Measurements from ENCODE around the gene PHACTR1. TPM values are rescaled to one million over a fixed set of nuclear protein-coding genes. Genes with fewer than 3 reads are reported as not detected.

Gene PHACTR1
- polyA plus RNA-seq, 1 of the 3 experiments (the other 2 are of a cell fraction), result 0.12 TPM

- Histone ChIP-seq H2AFZ (ENCODE audit: low read depth) (no peak overlapping the region), H3K9me3 (no peaks in the 10 kb centered on the region), H3K4me3 (ENCODE audit: low read depth in 2 of 2, low read length in 1 of 2) (no peak overlapping the region), H3K9ac (no peak overlapping the region), H3K9me2 (no peaks in the 10 kb centered on the region), H4K20me1 (ENCODE audit: insufficient read depth) (no peaks in the 10 kb centered on the region), H3K27ac (ENCODE audit: low read depth in 2 of 2, low read length in 1 of 2) (no peak overlapping the region), H3K79me2 (ENCODE audit: insufficient read depth) (no peaks in the 10 kb centered on the region), H3K4me1 (ENCODE audit: control insufficient read depth in 1 of 2, insufficient read depth in 2 of 2, low read depth in 1 of 2, low read length in 1 of 2) (no peaks in the 10 kb centered on the region), H3K27me3 (ENCODE audit: insufficient read depth) (no peaks in the 10 kb centered on the region), H3K4me2 (no peak overlapping the region), H3F3A (replicated peaks; ENCODE audit: insufficient read depth) (no peaks in the 10 kb centered on the region), H3K36me3 (replicated peaks in 1 of 2; ENCODE audit: control insufficient read depth in 1 of 2, insufficient read depth in 2 of 2, low read length in 1 of 2) (no peaks in the 10 kb centered on the region)
- TF ChIP-seq, protein P1, sequence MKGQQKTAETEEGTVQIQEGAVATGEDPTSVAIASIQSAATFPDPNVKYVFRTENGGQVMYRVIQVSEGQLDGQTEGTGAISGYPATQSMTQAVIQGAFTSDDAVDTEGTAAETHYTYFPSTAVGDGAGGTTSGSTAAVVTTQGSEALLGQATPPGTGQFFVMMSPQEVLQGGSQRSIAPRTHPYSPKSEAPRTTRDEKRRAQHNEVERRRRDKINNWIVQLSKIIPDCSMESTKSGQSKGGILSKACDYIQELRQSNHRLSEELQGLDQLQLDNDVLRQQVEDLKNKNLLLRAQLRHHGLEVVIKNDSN (IDR thresholded peaks at IDR 0.05; ENCODE audit: borderline replicate concordance, low read depth), result no peak
- TF ChIP-seq NFIC (IDR thresholded peaks at IDR 0.05; ENCODE audit: borderline replicate concordance), result no peak
- no peak for TF ChIP-seq FOXM1 (IDR thresholded peaks at IDR 0.05; ENCODE audit: low read depth)
- 92% methylated on average over 2 of the region's 2 CpGs for WGBS (ENCODE audit: low lambda C conversion rate)
- ChIA-PET CTCF (no interaction called here), POLR2A (no interaction called here)
- DNase-seq, result no peak
Measured at GRCh38 chr6:12814015-12814414, 97.4 kb downstream of the PHACTR1 start.

- H3K27me3 ChIP-seq (ENCODE audit: insufficient read depth), result no peaks in the 10 kb centered on the region
- H3K36me3 ChIP-seq (replicated peaks in 1 of 2; ENCODE audit: control insufficient read depth in 1 of 2, insufficient read depth in 2 of 2, low read length in 1 of 2), result no peaks in the 10 kb centered on the region
- H3K4me1 ChIP-seq (ENCODE audit: control insufficient read depth in 1 of 2, insufficient read depth in 2 of 2, low read depth in 1 of 2, low read length in 1 of 2), result no peaks in the 10 kb centered on the region
- no peaks in the 10 kb centered on the region for H3K9me2 ChIP-seq
- H3K4me3 ChIP-seq (ENCODE audit: low read depth in 2 of 2, low read length in 1 of 2), result no peak overlapping the region
- CTCF ChIA-PET, result no interaction called here
- H3F3A ChIP-seq (replicated peaks; ENCODE audit: insufficient read depth), result no peaks in the 10 kb centered on the region
- H3K27ac ChIP-seq (ENCODE audit: low read depth in 2 of 2, low read length in 1 of 2), result no peak overlapping the region
- no peak overlapping the region for H3K9ac ChIP-seq
- H3K4me2 ChIP-seq, result no peak overlapping the region
- WGBS (ENCODE audit: low lambda C conversion rate), result 20% methylated on average over 2 of the region's 2 CpGs
- no peak for DNase-seq
- TF ChIP-seq TEAD4 (IDR thresholded peaks at IDR 0.05; ENCODE audit: borderline replicate concordance, insufficient read depth) (no peak), FOXM1 (IDR thresholded peaks at IDR 0.05; ENCODE audit: low read depth) (no peak), TCF12 (IDR thresholded peaks at IDR 0.05) (no peak), EZH2phosphoT487 (IDR thresholded peaks at IDR 0.05; ENCODE audit: borderline replicate concordance, low read depth) (no peak), USF2 (IDR thresholded peaks at IDR 0.05; ENCODE audit: borderline replicate concordance, low read depth, low read length) (no peak), POLR2AphosphoS5 (IDR thresholded peaks at IDR 0.05; ENCODE audit: low read depth, low read length) (no peak), IRF3 (IDR thresholded peaks at IDR 0.05; ENCODE audit: low read depth, low read length) (no peak), RAD21 (IDR thresholded peaks at IDR 0.05; ENCODE audit: low read length) (no peak), NFIC (IDR thresholded peaks at IDR 0.05; ENCODE audit: borderline replicate concordance) (no peak), SMC3 (IDR thresholded peaks at IDR 0.05; ENCODE audit: low read depth, low read length) (no peak), MXI1 (IDR thresholded peaks at IDR 0.05; ENCODE audit: low read depth, low read length) (no peak), ELF1 (IDR thresholded peaks at IDR 0.05) (no peak), NRF1 (IDR thresholded peaks at IDR 0.05; ENCODE audit: low read depth, low read length) (no peak), FOSL2 (IDR thresholded peaks at IDR 0.05; ENCODE audit: borderline replicate concordance, low read depth) (no peak), GABPA (IDR thresholded peaks at IDR 0.05; ENCODE audit: low read depth) (no peak), RCOR1 (IDR thresholded peaks at IDR 0.05; ENCODE audit: low read length) (no peak)
- TF ChIP-seq, protein P2, sequence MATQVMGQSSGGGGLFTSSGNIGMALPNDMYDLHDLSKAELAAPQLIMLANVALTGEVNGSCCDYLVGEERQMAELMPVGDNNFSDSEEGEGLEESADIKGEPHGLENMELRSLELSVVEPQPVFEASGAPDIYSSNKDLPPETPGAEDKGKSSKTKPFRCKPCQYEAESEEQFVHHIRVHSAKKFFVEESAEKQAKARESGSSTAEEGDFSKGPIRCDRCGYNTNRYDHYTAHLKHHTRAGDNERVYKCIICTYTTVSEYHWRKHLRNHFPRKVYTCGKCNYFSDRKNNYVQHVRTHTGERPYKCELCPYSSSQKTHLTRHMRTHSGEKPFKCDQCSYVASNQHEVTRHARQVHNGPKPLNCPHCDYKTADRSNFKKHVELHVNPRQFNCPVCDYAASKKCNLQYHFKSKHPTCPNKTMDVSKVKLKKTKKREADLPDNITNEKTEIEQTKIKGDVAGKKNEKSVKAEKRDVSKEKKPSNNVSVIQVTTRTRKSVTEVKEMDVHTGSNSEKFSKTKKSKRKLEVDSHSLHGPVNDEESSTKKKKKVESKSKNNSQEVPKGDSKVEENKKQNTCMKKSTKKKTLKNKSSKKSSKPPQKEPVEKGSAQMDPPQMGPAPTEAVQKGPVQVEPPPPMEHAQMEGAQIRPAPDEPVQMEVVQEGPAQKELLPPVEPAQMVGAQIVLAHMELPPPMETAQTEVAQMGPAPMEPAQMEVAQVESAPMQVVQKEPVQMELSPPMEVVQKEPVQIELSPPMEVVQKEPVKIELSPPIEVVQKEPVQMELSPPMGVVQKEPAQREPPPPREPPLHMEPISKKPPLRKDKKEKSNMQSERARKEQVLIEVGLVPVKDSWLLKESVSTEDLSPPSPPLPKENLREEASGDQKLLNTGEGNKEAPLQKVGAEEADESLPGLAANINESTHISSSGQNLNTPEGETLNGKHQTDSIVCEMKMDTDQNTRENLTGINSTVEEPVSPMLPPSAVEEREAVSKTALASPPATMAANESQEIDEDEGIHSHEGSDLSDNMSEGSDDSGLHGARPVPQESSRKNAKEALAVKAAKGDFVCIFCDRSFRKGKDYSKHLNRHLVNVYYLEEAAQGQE (IDR thresholded peaks at IDR 0.05; ENCODE audit: low read depth, low read length), result no peak
- TF ChIP-seq, protein P3, sequence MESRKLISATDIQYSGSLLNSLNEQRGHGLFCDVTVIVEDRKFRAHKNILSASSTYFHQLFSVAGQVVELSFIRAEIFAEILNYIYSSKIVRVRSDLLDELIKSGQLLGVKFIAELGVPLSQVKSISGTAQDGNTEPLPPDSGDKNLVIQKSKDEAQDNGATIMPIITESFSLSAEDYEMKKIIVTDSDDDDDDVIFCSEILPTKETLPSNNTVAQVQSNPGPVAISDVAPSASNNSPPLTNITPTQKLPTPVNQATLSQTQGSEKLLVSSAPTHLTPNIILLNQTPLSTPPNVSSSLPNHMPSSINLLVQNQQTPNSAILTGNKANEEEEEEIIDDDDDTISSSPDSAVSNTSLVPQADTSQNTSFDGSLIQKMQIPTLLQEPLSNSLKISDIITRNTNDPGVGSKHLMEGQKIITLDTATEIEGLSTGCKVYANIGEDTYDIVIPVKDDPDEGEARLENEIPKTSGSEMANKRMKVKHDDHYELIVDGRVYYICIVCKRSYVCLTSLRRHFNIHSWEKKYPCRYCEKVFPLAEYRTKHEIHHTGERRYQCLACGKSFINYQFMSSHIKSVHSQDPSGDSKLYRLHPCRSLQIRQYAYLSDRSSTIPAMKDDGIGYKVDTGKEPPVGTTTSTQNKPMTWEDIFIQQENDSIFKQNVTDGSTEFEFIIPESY (IDR thresholded peaks at IDR 0.05; ENCODE audit: borderline replicate concordance, low read depth), result no peak
- H3K79me2 ChIP-seq (ENCODE audit: insufficient read depth), result no peaks in the 10 kb centered on the region
- no peak overlapping the region for H2AFZ ChIP-seq (ENCODE audit: low read depth)
- POLR2A ChIA-PET, result no interaction called here
- H4K20me1 ChIP-seq (ENCODE audit: insufficient read depth), result no peaks in the 10 kb centered on the region
- H3K9me3 ChIP-seq, result no peaks in the 10 kb centered on the region
Measured at GRCh38 chr6:12815089-12815488, 98.5 kb downstream of the PHACTR1 start.

All from SK-N-SH (cell line).